ENCODE measurements around the gene FGF14. TPM values are rescaled to one million over a fixed set of nuclear protein-coding genes. Genes with fewer than 3 reads are reported as not detected.

FGF14 gene
- total and polyA plus RNA-seq, 8 donors, result 0.42 to 2.4 (median 1.1) TPM

GRCh38 chr13:102172406-102172805, 229.4 kb downstream of the FGF14 start:
- intact Hi-C loops (cut with DNase I), result no loop called here
- H3K27ac ChIP-seq, result no peak overlapping the region
- 46 to 56% methylated on average over 1 of the region's 1 CpG for WGBS, 2 donors
- H3K9me3 ChIP-seq, result no peaks in the 10 kb centered on the region
- no peak overlapping the region for H3K4me3 ChIP-seq
- no peaks in the 10 kb centered on the region for H3K27me3 ChIP-seq
- ATAC-seq, result no peak
- no peaks in the 10 kb centered on the region for H3K36me3 ChIP-seq
- no peaks in the 10 kb centered on the region for H3K4me1 ChIP-seq
- TF ChIP-seq, protein P1, sequence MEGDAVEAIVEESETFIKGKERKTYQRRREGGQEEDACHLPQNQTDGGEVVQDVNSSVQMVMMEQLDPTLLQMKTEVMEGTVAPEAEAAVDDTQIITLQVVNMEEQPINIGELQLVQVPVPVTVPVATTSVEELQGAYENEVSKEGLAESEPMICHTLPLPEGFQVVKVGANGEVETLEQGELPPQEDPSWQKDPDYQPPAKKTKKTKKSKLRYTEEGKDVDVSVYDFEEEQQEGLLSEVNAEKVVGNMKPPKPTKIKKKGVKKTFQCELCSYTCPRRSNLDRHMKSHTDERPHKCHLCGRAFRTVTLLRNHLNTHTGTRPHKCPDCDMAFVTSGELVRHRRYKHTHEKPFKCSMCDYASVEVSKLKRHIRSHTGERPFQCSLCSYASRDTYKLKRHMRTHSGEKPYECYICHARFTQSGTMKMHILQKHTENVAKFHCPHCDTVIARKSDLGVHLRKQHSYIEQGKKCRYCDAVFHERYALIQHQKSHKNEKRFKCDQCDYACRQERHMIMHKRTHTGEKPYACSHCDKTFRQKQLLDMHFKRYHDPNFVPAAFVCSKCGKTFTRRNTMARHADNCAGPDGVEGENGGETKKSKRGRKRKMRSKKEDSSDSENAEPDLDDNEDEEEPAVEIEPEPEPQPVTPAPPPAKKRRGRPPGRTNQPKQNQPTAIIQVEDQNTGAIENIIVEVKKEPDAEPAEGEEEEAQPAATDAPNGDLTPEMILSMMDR (IDR thresholded peaks at IDR 0.05), result no peak
- no peak for FAIRE-seq
- DNase-seq, result no peak

GRCh38 chr13:102170305-102170704, 231.5 kb downstream of the FGF14 start:
- intact Hi-C loops (cut with DNase I), result no loop called here

GRCh38 chr13:102169471-102170015, 232.3 kb downstream of the FGF14 start:
- ATAC-seq, result no peak
- 63 to 79% methylated on average over 2 of the region's 2 CpGs for WGBS, 2 donors
- H3K27me3 ChIP-seq, result no peaks in the 10 kb centered on the region
- H3K36me3 ChIP-seq, result no peaks in the 10 kb centered on the region
- no peak for FAIRE-seq
- no peaks in the 10 kb centered on the region for H3K9me3 ChIP-seq
- DNase-seq, result no peak
- H3K27ac ChIP-seq, result no peak overlapping the region
- TF ChIP-seq, protein P1 (IDR thresholded peaks at IDR 0.05), result no peak
- intact Hi-C loops (cut with DNase I), result no loop called here
- H3K4me3 ChIP-seq, result no peak overlapping the region
- H3K4me1 ChIP-seq, result no peaks in the 10 kb centered on the region

More at GRCh38 chr13:102170305-102170704, 231.5 kb downstream of the FGF14 start:
- Histone ChIP-seq H3K4me3 (no peak overlapping the region), H3K4me1 (no peaks in the 10 kb centered on the region), H3K36me3 (no peaks in the 10 kb centered on the region), H3K27me3 (no peaks in the 10 kb centered on the region), H3K9me3 (no peaks in the 10 kb centered on the region), H3K27ac (no peak overlapping the region)
- WGBS, 2 donors, result 56 to 66% methylated on average over 6 of the region's 6 CpGs
- FAIRE-seq (no peak), DNase-seq (no peak), ATAC-seq (no peak)
- TF ChIP-seq, protein P1 (IDR thresholded peaks at IDR 0.05), result no peak

DNA sequence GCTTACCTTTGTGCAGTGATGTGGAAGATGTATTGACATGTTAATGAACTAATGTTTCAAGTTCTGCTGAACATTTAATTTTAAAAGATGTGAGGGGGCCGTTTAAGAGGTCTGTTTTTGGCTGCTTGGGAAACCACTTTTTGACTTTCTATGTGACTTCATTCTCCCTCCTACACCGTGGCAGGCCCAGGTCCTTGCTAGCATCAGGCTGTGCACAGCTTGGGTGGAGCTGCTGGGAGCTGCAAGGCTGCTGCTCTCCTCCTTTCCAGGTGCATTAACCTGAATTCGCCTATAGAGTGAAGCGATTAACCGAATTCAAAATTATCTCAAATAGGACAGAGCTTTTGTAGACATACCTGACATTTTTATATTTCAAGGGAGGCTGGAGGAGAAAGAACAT, 249.1 kb downstream of the FGF14 start:
- Histone ChIP-seq H3K4me3 (no peak overlapping the region), H3K4me1 (no peaks in the 10 kb centered on the region), H3K27me3 (no peaks in the 10 kb centered on the region), H3K9me3 (no peaks in the 10 kb centered on the region), H3K27ac (no peak overlapping the region), H3K36me3 (no peaks in the 10 kb centered on the region)
- intact Hi-C loops (cut with DNase I), result no loop called here
- TF ChIP-seq, protein P1 (IDR thresholded peaks at IDR 0.05), result no peak
- FAIRE-seq (no peak), ATAC-seq (no peak), DNase-seq (no peak)
- WGBS, 2 donors, result 56 to 63% methylated on average over 5 of the region's 5 CpGs

GRCh38 chr13:102147353-102147752, 254.5 kb downstream of the FGF14 start:
- no peak overlapping the region for H3K4me3 ChIP-seq
- H3K9me3 ChIP-seq, result no peaks in the 10 kb centered on the region
- no peak overlapping the region for H3K27ac ChIP-seq
- TF ChIP-seq, protein P1 (IDR thresholded peaks at IDR 0.05), result no peak
- FAIRE-seq (no peak), ATAC-seq (no peak), DNase-seq (no peak)
- no peaks in the 10 kb centered on the region for H3K4me1 ChIP-seq
- no peaks in the 10 kb centered on the region for H3K27me3 ChIP-seq
- H3K36me3 ChIP-seq, result no peaks in the 10 kb centered on the region
- intact Hi-C loops (cut with DNase I), result no loop called here
